IMR-90 (cell line): ENCODE data around the gene ZNF132. TPM values are rescaled to one million over a fixed set of nuclear protein-coding genes. Genes with fewer than 3 reads are reported as not detected.

Experiments
- ATAC-seq: fragments of 200-7000 bp; cut with Tn5 transposase; 2 replicates; pipeline ENCODE4 v1.9.1; 2020; ENCODE audit warnings: low read depth, mild to moderate bottlenecking, moderate library complexity
- BruUV-seq: library from RNA; stranded (reverse); fragments of 400-500 nt; replicated peaks from 2 replicates; lab custom pipeline; 2021; lab: Mats Ljungman, UMichigan
- CTCF ChIA-PET: fragments of 300-600 bp; formaldehyde crosslinking; extraction: SDS; loops from one replicate; lab custom pipeline; 2021; ENCODE audit warnings: antibody characterized with exemption; lab: Yijun Ruan, JAX
- POLR2A ChIA-PET: fragments of 300-600 bp; sonication (Branson Sonifier 250); formaldehyde crosslinking; loops from one replicate; lab custom pipeline; 2022; ENCODE audit warnings: antibody characterized with exemption; ENCODE audit not compliant: unreplicated experiment; lab: Charles Lee
- DNase-seq: peaks from one replicate; pipeline ENCODE4 v3.0.0; 2013
- H2AFZ ChIP-seq: replicated peaks from 2 replicates; pipeline ENCODE3; 2013; ENCODE audit warnings: low read length, mild to moderate bottlenecking; ENCODE audit not compliant: poor library complexity
- H2AK5ac ChIP-seq: 2 replicates; pipeline ENCODE4 v1.6.1; 2013; ENCODE audit warnings: low read depth, low read length, inconsistent platforms
- H2AK9ac ChIP-seq: replicated peaks from 2 replicates; pipeline ENCODE3; 2013; ENCODE audit warnings: mild to moderate bottlenecking, low read depth, low read length, moderate library complexity; ENCODE audit not compliant: poor library complexity
- H2BK120ac ChIP-seq: 2 replicates; pipeline ENCODE4 v1.6.1; 2013; ENCODE audit warnings: low read depth, low read length, inconsistent platforms
- H2BK15ac ChIP-seq: 3 replicates; pipeline ENCODE4 v1.6.1; 2013; ENCODE audit warnings: low read depth, low read length, inconsistent platforms
- H2BK20ac ChIP-seq: 2 replicates; pipeline ENCODE4 v1.6.1; 2013; ENCODE audit warnings: low read depth, mild to moderate bottlenecking, inconsistent platforms, low read length, moderate library complexity
- H2BK5ac ChIP-seq: 2 replicates; pipeline ENCODE4 v1.6.1; 2013; ENCODE audit warnings: mild to moderate bottlenecking, low read depth, low read length, inconsistent platforms; ENCODE audit not compliant: poor library complexity, severe bottlenecking
- H3K14ac ChIP-seq: replicated peaks from 2 replicates; pipeline ENCODE4 v1.6.1; 2013; ENCODE audit warnings: low read depth, low read length, inconsistent platforms
- H3K18ac ChIP-seq: 2 replicates; pipeline ENCODE4 v1.6.1; 2013; ENCODE audit warnings: low read depth, low read length, control low read depth
- H3K23ac ChIP-seq: 2 replicates; pipeline ENCODE4 v1.6.1; 2013; ENCODE audit warnings: low read depth, low read length, inconsistent platforms
- H3K27ac ChIP-seq: 2 replicates; pipeline ENCODE4 v1.5.1; 2013; ENCODE audit warnings: mild to moderate bottlenecking, control low read depth, low read length; ENCODE audit not compliant: insufficient read depth
- H3K27me3 ChIP-seq: 2 replicates; pipeline ENCODE4 v1.6.1; 2013; ENCODE audit warnings: low read length; ENCODE audit not compliant: control insufficient read depth, insufficient read depth
- H3K36me3 ChIP-seq: 2 replicates; pipeline ENCODE4 v1.6.1; 2013; ENCODE audit warnings: low read length, mixed read lengths; ENCODE audit not compliant: control insufficient read depth, insufficient read depth
- H3K4ac ChIP-seq: 2 replicates; pipeline ENCODE4 v1.6.1; 2013; ENCODE audit warnings: low read depth, low read length, inconsistent platforms
- H3K4me1 ChIP-seq: 2 replicates; pipeline ENCODE4 v1.6.1; 2013; ENCODE audit warnings: low read length, mixed read lengths; ENCODE audit not compliant: control insufficient read depth, insufficient read depth
- H3K4me2 ChIP-seq: 2 replicates; pipeline ENCODE4 v1.6.1; 2013; ENCODE audit warnings: low read depth, mild to moderate bottlenecking, control low read depth, low read length, moderate library complexity
- H3K4me3 ChIP-seq: 2 replicates; pipeline ENCODE4 v1.5.1; 2013; ENCODE audit warnings: low read depth, mild to moderate bottlenecking, control low read depth, low read length, moderate library complexity; ENCODE audit not compliant: insufficient read depth
- H3K56ac ChIP-seq: 2 replicates; pipeline ENCODE4 v1.6.1; 2013; ENCODE audit warnings: low read length, inconsistent platforms; ENCODE audit not compliant: insufficient read depth; ENCODE audit errors: extremely low read depth
- H3K79me1 ChIP-seq, 2 experiments: 2 replicates each; pipeline ENCODE4 v1.6.1; 2013; ENCODE audit warnings: low read length in 2 of 2, inconsistent platforms in 1 of 2, low read depth in 1 of 2
- H3K9ac ChIP-seq: 2 replicates; pipeline ENCODE4 v1.6.1; 2013; ENCODE audit warnings: low read depth, low read length, control low read depth
- H3K9me1 ChIP-seq: 2 replicates; pipeline ENCODE4 v1.6.1; 2013; ENCODE audit warnings: low read length, inconsistent platforms; ENCODE audit not compliant: insufficient read depth
- H3K9me3 ChIP-seq: 2 replicates; pipeline ENCODE4 v1.6.1; 2013; ENCODE audit warnings: low read length; ENCODE audit not compliant: control insufficient read depth, insufficient read depth
- H4K20me1 ChIP-seq: 2 replicates; pipeline ENCODE4 v1.6.1; 2013; ENCODE audit warnings: low read length, inconsistent platforms; ENCODE audit not compliant: insufficient read depth
- H4K5ac ChIP-seq: 2 replicates; pipeline ENCODE4 v1.6.1; 2013; ENCODE audit warnings: mild to moderate bottlenecking, low read depth, low read length, control low read depth
- H4K8ac ChIP-seq, 2 experiments: 2 replicates each; pipeline ENCODE4 v1.6.1; 2013; ENCODE audit warnings: low read depth in 2 of 2, low read length in 2 of 2, control low read depth in 1 of 2, inconsistent platforms in 1 of 2
- H4K91ac ChIP-seq: 2 replicates; pipeline ENCODE4 v1.6.1; 2013; ENCODE audit warnings: low read depth, low read length, inconsistent platforms; ENCODE audit not compliant: insufficient read depth
- CEBPB ChIP-seq: IDR thresholded peaks from 2 replicates; pipeline ENCODE4 v1.6.1; 2012; ENCODE audit warnings: low read depth, low read length, improper control_type of control experiment
- CHD1 ChIP-seq: IDR thresholded peaks from 2 replicates; pipeline ENCODE4 v1.6.1; 2012; ENCODE audit warnings: low read depth, low read length, improper control_type of control experiment
- MAZ ChIP-seq: IDR thresholded peaks from 2 replicates; pipeline ENCODE4 v1.6.1; 2012; ENCODE audit warnings: low read depth, mild to moderate bottlenecking, low read length, improper control_type of control experiment, moderate library complexity, borderline replicate concordance
- WGBS, 2 experiments: methylation state at CpG; one replicate each; pipeline versions ENCODE4 v1.1.5 to v1.1.7; 2013; ENCODE audit warnings: missing lambda C conversion rate in 2 of 2; ENCODE audit not compliant: insufficient read length in 1 of 2; ENCODE audit errors: extremely low coverage in 2 of 2; 5-methylcytosine and 5-hydroxymethylcytosine counted together
- dilution Hi-C: fragments of 300-500 bp; cut with HindIII; formaldehyde crosslinking; loops from one replicate; pipeline ENCODE4 v1.14.3; 2018; ENCODE audit warnings: low sequenced_read_pairs; ENCODE audit not compliant: unreplicated experiment
- in situ Hi-C: fragments of 300-500 bp; cut with MboI; formaldehyde crosslinking; loops from 3 replicates; pipeline ENCODE4 v1.14.3; 2019; ENCODE audit warnings: low sequenced_read_pairs, inconsistent platforms, mixed read lengths
- intact Hi-C: fragments of 100-400 bp; cut with micrococcal nuclease; formaldehyde crosslinking; loops from 2 replicates; pipeline ENCODE4 v1.10.0; 2022
- polyA plus RNA-seq, 3 experiments: library from polyadenylated mRNA; depleted of rRNA; stranded (reverse); fragments of >200 nt; gene quantifications; 2 replicates each; pipeline ENCODE4 v1.2.3, GENCODE V29; 2012; ENCODE audit warnings: low replicate concordance in 1 of 3
- total RNA-seq: library from RNA; depleted of rRNA; stranded (reverse); fragments of >200 nt; gene quantifications from 2 replicates; pipeline ENCODE4 v1.2.3, GENCODE V29; 2012
- TF ChIP-seq, protein P1 (sequence below): fragments of 150-350 bp; IDR thresholded peaks from 2 replicates; pipeline ENCODE4 v1.6.1; 2017; ENCODE audit warnings: mild to moderate bottlenecking, antibody characterized with exemption, low read length, low read depth

The ZNF132 gene
- total and polyA plus RNA-seq, 2 of the 4 experiments (the other 2 are of a cell fraction): 2.4 to 13.6 TPM

DNA sequence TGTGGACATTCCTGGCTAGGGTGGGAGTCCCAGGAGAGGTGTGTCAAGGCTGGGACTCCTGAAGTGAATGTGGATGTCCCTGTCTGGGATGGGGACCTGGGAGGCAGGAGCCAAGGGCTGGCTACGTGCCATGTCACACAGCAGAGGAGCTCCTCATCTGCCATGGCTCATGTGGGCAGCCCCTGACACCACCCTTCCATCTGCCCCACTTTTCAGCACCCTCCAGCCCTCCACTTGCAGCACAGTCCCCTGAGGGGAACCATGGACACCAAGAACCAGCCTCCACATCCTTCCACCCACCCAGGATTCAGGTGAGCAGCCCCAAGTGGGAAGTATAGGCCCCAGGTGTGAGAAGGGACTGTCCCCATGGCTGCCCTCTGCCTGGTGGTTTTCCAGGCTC, 37.9 kb upstream of the ZNF132 start:
- Histone ChIP-seq H3K56ac (no peak overlapping the region), H4K91ac (no peak overlapping the region), H3K9me1 (peaks cover 32% of the 10 kb centered on the region), H3K18ac (no peak overlapping the region), H2BK120ac (no peak overlapping the region), H2BK20ac (no peak overlapping the region), H3K4me1 (peaks cover 19% of the 10 kb centered on the region), H3K23ac (no peak overlapping the region), H2BK5ac (no peak overlapping the region), H4K5ac (no peak overlapping the region), H2AK5ac (0 out of 2 replicates have a peak overlapping the region, but pooled peaks have one; percentile 3), H3K36me3 (peaks cover 16% of the 10 kb centered on the region), H3K27ac (no peak overlapping the region), H3K79me1 (peaks cover 6 to 39% of the 10 kb centered on the region in 2 experiments; a peak in 3 of 4 replicates), H3K4me3 (no peak overlapping the region), H4K20me1 (peaks cover 17% of the 10 kb centered on the region; the same call in 1 of the 2 replicates), H2AFZ (no peak overlapping the region), H3K4ac (no peak overlapping the region), H3K27me3 (no peaks in the 10 kb centered on the region), H2AK9ac (no peak overlapping the region), H4K8ac (no peak overlapping the region), H3K14ac (no peak overlapping the region), H3K9me3 (no peaks in the 10 kb centered on the region), H3K9ac (no peak overlapping the region), H3K4me2 (no peak overlapping the region), H2BK15ac (no peak overlapping the region)
- in situ Hi-C loops (no loop called here), dilution Hi-C loops (no loop called here), intact Hi-C loops (no loop called here)
- no peak for TF ChIP-seq CHD1
- TF ChIP-seq CEBPB: no peak
- TF ChIP-seq, protein P1, sequence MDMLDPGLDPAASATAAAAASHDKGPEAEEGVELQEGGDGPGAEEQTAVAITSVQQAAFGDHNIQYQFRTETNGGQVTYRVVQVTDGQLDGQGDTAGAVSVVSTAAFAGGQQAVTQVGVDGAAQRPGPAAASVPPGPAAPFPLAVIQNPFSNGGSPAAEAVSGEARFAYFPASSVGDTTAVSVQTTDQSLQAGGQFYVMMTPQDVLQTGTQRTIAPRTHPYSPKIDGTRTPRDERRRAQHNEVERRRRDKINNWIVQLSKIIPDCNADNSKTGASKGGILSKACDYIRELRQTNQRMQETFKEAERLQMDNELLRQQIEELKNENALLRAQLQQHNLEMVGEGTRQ: no peak
- TF ChIP-seq MAZ: no peak
- no peak for ATAC-seq
- CTCF ChIA-PET: no interaction called here
- POLR2A ChIA-PET: no interaction called here
- no CpG with 5 or more reads among the region's 1 CpG for WGBS, 2 experiments
- no peak for DNase-seq
- no TSS peak for BruUV-seq
